Measurements from ENCODE around the gene ARMC3. TPM values are rescaled to one million over a fixed set of nuclear protein-coding genes. Genes with fewer than 3 reads are reported as not detected.
"Not testable (repeated sequence)": the region's sequence is repeated elsewhere in the genome, so short reads cannot be mapped to it uniquely, and the experiment has no call there.

Gene ARMC3
- total RNA-seq (2014; rRNA removed; shearing (Covaris generic)), result 0.10 TPM in 1 of 2 replicates, not detected in the other

- peak; percentile 61 for DNase-seq (ENCODE audit: low read depth)
Measured at GRCh38 chr10:22927661-22928403, at the start of gene ARMC3. ARMC3 (plus strand) TSS chr10:22928053; CDS start chr10:22931997, 3,944 bp downstream.

- DNase-seq (ENCODE audit: low read depth), result no peak
Measured at GRCh38 chr10:22891797-22892196, 36.1 kb upstream of the ARMC3 start.

- no peak for DNase-seq (ENCODE audit: low read depth)
Measured at GRCh38 chr10:22893781-22894180, 34.1 kb upstream of the ARMC3 start.

- DNase-seq (ENCODE audit: low read depth), result peak; percentile 22
Measured at GRCh38 chr10:22894714-22895113, 33.1 kb upstream of the ARMC3 start.

GRCh38 chr10:22895252-22895651, 32.6 kb upstream of the ARMC3 start:
- DNase-seq (ENCODE audit: low read depth), result no peak

- no peak for DNase-seq (ENCODE audit: low read depth)
Measured at GRCh38 chr10:22897371-22897770, 30.5 kb upstream of the ARMC3 start.

- no peak for DNase-seq (ENCODE audit: low read depth)
Measured at GRCh38 chr10:22899307-22899706, 28.5 kb upstream of the ARMC3 start.

GRCh38 chr10:22899775-22900174, 28.1 kb upstream of the ARMC3 start:
- no peak for DNase-seq (ENCODE audit: low read depth)

GRCh38 chr10:22900841-22901601, 26.8 kb upstream of the ARMC3 start:
- no peak for DNase-seq (ENCODE audit: low read depth)

GRCh38 chr10:22902147-22902546, 25.7 kb upstream of the ARMC3 start:
- DNase-seq (ENCODE audit: low read depth), result not testable (repeated sequence)

- DNase-seq (ENCODE audit: low read depth), result no peak
Measured at GRCh38 chr10:22903694-22904093, 24.2 kb upstream of the ARMC3 start.

- no peak for DNase-seq (ENCODE audit: low read depth)
Measured at GRCh38 chr10:22906767-22907166, 21.1 kb upstream of the ARMC3 start.

GRCh38 chr10:22908837-22909236, 19.0 kb upstream of the ARMC3 start:
- no peak for DNase-seq (ENCODE audit: low read depth)

- not testable (repeated sequence) for DNase-seq (ENCODE audit: low read depth)
Measured at GRCh38 chr10:22909673-22910072, 18.2 kb upstream of the ARMC3 start.

GRCh38 chr10:22911067-22911466, 16.8 kb upstream of the ARMC3 start:
- DNase-seq (ENCODE audit: low read depth), result no peak

GRCh38 chr10:22911889-22912762, 15.7 kb upstream of the ARMC3 start:
- DNase-seq (ENCODE audit: low read depth), result peak; percentile 15

GRCh38 chr10:22912763-22913384, 15.0 kb upstream of the ARMC3 start:
- DNase-seq (ENCODE audit: low read depth), result no peak

GRCh38 chr10:22913474-22914092, 14.3 kb upstream of the ARMC3 start:
- no peak for DNase-seq (ENCODE audit: low read depth)

- no peak for DNase-seq (ENCODE audit: low read depth)
Measured at GRCh38 chr10:22915314-22915713, 12.5 kb upstream of the ARMC3 start.

- DNase-seq (ENCODE audit: low read depth), result no peak
Measured at GRCh38 chr10:22925088-22925487, 2.8 kb upstream of the ARMC3 start.

GRCh38 chr10:22927166-22927565, 687 bp upstream of the ARMC3 start:
- DNase-seq (ENCODE audit: low read depth), result no peak

All from M059J (cell line).